HL-60/S4 treated with phorbol 12-myristate 13-acetate at 8.2 ng/mL for 4 days and 3 days (cell line): ENCODE results near the gene RAET1L.
"Not testable (repeated sequence)": the region's sequence is repeated elsewhere in the genome, so short reads cannot be mapped to it uniquely, and the experiment has no call there.

Source experiments
- in situ Hi-C: fragments of 300-500 bp; cut with MboI; formaldehyde crosslinking; loops from 2 replicates; pipeline ENCODE4 v1.15.0; 2022; ENCODE audit warnings: low sequenced_read_pairs

Gene RAET1L

DNA sequence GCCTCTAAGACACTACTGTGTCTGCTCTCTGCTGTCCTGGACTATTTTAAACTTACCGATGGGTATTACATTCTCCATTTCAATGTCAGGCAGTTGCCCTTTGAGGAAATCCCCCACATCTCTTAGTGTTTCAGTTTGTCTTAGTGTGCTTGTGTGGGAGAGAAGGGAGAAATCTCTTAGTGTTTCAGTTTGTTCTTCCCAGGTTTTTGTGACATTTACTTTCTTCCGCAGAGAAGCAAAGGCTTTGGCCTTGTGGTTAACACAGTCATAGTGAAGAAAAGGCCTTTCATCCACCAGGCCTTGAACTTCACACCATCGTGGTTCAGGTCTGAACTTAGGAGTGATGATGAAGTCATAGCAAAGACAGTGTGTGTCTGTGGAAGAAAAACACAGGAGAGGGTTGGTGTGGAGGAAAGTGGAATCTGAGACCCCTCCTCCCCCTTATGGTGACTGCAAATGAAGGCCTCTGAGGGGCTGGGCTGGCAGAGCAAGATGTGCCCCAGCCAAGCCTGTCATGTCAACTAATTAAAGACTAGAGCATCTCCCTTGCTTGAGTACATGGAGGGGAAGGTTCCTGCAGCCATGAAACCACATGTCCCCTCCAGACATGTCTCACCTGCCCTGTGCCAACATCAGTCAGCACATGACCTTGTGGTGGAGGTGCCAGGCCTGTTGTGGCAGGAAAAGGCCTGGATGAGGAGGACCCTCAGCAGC, 23.9 kb downstream of the RAET1L start:
- in situ Hi-C loops: loop anchor here (25.0 kb wide), 1 partner anchor 164 kb away; no protein-coding TSS in a partner anchor

DNA sequence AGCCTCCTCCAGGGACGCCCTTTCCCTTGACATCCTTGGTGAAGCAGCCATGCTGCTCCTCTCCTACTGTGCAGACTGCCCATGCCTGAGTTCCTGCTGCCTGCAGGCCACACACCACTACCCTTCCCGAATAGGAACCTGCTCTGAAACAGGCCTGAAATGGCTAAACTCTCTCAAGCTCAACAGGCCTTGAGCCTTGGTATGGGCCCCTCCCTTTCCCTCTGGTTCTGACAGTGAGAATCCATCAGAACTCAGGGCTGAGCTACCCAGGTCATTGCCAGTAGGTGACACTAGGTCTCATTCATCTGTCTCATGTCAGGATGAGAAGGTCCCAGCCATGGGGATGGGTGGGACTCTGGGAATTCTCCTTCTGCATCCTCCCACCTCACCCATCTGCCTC, 25.7 kb downstream of the RAET1L start:
- in situ Hi-C loops: loop anchor here (25.0 kb wide), 1 partner anchor 162 kb away; no protein-coding TSS in a partner anchor

DNA sequence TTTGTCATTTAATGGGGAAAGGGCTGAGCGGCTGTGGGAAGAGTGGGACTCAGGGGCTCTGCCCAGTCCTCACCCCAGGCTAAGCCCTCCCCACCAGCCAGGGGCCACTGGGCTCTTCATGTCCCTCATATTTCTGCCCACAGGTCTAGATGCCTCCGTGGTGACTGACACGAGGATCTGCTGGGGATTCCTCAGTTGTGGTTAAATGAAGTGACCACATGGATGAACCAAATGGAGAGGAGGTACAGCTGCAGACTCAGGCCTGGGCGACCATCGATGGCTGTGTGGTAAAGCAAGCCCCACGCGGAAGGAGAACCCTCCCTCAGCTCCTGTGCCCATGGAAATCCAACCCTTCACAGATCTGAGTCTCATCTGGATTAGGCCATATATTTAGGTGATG, 29.4 kb downstream of the RAET1L start:
- in situ Hi-C loops: no loop called here

DNA sequence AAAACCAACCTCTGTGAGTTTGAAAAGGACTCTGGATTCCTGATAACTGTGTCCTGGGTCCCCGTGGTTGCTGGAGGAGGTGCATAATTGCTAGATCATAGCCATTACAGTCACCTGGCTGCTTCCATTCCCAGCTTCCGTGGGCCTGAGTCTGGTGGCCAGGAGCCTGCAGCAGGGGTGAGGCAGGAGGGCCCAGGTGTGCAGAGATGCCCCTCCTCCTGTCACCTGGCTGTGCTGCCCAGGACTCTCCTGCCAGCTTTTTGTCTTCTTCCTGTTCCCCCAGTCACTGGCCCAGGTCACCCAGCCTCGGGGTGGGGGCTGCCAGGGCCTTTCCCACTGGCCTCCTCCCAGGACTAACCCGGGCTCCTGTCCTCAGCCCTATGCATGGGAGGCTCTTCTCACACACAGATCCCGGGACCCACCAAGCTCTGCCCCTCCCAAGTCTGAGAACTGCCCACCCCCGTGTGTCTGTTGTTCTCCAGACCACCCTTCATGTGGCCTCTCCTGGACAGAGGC, 30.0 kb downstream of the RAET1L start:
- in situ Hi-C loops: no loop called here

DNA sequence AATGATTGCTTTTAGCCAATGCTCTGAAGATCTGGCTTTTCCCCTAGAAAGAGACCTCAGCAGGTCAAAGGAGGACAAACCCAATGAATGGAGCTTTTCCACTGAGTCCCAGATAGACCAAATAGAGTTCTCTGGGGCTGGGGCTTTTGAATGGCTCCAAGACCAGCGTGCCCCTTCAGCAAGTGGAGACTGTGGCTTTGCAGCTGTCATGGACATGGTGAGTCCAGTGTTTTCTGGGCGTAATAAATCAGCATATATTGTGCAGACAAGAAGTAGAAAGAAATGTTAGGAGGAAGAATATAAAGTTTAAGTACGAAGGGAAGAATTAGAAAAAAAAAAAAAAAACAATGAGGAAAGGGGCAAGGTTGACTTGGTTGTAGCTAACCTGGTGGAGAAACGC, 33.5 kb downstream of the RAET1L start:
- in situ Hi-C loops: no loop called here

DNA sequence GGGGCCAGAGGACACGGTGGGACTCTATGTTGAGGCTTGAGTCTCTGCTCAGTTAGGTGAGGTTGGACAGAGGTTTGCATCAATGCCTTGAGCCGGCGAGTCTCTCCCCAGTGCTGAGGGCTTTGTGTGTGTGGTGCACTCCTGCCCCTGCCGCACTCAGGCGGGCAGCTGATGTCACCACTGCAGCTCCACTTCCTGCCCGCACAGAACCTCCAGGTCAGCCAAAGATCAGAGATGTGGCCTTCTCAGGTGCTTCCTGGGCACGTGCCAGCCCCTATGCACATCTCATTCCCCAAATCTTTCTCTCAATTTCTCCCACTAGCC, 33.9 kb downstream of the RAET1L start:
- in situ Hi-C loops: not testable (repeated sequence)

DNA sequence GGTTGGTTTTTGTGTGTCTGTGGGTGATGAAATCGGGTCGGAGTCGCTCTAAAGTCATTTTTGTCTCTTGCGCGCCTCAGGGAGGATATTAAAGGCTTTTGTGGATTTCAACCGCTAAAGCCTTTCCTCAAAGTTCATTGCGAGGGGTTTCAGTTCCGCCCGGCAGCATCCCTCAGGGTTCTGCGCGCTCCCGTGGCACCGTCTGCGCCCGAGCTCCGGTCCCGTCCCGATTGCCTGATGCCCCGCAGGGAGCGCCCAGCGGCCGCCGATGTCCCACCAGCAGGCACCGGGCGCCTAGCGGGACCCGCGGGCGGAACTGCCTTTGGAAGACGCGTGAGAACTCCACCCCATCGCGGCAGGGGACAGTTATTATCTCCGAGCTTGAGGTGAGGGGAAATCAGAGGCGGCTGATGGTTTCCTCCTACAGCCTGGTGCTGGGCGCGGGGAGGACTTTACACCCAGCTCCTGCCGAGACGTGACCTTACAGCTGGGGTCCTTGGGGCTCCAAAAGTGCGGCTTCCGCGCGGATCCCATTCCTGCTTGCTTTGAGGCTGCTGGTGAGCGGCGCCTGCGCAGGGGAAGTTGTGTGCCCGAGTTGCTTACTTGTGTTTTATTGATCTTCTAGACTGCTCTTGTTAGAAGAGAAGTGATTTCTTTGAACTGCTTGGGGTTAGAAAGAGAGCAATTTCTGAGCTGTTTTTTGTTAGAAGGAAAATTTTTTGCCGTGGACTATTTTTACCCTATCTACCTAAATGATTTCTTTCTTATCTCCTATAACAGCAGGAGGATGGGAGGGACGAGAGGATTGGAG, 34.5 kb downstream of the RAET1L start:
- in situ Hi-C loops: no loop called here

DNA sequence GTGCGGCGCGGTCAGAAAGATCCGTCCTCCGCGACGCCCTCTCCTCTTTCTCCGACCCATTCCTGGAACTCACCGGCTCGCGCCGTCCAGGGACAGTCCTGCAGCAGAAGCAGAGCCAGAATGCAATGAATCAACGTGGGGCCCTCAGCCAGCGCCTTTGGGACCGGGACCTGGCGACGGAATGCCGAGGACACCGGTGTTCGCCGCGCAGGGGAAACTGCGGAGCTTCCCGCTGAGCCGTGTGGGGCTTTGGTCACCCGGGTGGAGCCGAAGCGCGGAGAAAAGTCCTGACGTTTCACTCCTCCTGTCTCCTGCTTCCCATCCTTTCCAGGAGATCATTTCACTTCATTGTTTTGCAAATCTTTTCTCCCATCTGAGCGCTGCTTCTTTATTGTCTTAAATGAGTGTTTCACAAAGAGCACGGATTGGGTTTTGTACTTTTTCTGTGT, 35.1 kb downstream of the RAET1L start:
- in situ Hi-C loops: no loop called here

DNA sequence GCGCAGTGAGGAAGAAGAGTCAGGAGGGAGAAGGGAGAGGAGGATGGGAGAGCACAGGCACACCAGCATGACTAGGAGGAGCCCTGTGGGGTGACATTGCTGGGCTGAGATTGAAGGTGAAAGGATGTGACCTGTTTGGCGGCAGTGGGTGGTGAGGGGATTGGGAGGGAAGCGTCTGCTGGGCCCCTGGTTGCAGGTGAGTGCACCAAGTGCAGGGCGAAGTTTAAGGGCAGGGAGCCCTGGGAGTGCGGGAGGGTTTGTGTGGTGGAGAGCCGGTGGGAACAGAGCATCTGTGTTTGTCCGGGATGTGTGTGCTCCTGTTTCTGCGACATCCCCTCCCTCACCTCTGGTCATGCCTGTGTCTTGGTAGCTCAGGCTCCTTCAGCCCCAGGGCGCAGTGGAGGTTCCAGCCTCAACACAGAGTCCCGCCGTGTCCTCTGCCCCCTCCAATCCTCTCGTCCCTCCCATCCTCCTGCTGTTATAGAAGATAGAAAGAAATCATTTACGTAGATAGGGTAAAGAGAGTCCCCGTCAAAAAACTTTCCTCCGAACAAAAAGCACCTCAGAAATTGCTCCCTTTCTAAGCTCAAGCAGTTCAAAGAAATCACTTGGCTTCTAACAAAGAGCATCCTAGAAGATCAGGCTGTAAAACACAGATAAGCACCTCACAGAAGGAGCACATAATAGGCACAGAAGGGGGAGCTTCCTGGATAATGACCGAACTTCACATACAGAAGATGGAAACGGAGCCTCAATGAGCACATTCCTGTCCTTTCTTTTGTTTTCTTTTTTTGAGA, 36.6 kb downstream of the RAET1L start:
- in situ Hi-C loops: no loop called here

DNA sequence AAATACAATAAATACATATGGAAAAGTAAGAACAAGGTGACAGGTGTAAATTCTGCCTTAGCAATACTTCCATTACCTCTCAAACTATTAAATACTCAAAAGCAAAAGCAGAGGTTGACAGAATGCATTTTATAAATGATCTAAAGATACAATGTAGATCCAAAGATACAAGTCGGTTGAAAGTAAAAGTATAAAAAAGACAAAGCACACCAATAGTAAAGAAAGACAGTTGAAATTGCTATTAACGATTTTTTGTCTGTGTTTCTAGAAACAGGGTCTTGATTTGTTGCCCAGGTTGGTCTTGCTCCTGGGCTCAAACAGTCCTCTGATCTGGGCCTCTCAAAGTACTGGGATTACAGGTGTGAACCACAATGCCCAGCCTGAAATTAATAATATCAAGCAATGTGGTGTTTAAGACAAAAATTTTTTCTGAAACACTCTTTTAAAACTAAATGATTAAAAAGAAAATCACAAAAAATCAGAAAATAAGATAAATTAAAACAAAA, 37.7 kb downstream of the RAET1L start:
- in situ Hi-C loops: no loop called here

DNA sequence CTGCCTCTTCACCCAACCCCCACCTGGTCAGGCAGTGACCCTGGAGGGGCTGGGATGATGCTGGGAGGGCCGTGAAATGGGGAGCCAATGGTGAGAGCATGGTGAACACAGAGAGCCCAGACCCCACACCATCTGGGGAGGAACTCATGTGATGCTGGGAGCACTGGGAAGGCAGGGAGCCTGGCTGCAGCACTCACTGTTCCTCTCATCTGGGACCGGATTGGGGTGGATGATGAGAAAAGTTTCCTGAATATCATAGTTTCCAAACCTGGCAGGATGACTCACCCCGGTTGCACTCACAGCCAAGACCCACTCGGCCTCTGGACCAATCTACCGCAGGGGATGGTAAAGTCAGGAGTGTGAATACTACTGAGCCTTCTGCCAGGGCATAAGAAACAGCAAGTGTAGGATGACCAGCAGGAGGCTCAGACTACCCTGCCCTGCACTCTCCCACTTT, 39.8 kb downstream of the RAET1L start:
- in situ Hi-C loops: no loop called here

DNA sequence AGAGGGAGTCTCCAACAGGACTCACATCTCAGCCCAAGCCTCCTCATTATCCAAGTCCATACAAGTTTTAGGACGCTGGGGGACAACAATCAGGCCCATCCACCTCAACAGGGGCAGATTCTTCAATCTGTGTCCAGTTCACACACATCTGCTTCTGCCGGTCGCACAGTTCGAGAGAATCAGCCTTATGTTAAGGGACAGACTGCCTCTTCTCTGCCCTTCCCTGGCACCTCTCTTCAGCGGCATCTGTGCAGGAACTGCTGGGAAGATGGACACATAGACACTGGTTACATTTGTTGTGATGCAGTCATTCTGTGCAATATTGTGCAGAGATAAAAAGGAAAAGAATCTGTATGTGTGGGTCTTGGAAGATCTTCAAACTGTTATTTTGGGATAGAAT, 40.6 kb downstream of the RAET1L start:
- in situ Hi-C loops: no loop called here

DNA sequence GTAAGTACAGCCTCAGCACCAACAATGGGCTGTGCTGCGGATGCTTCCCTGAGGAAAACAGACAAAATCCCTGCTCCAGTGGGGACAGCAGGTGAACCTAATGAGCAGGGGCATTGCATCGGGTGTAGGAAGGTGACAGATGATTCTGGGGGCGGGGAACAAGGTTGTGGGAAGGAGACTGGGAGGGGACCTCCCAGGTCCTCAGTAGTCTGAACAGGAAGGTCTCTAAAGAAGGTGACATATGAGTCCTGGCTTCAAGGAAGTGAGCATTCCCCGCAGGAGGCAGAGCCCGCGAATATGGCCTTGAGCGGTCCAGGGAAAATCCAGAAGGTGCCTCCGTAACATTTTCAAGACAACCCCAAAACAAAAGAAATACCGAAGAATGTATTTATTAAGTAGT, 42.2 kb downstream of the RAET1L start:
- in situ Hi-C loops: no loop called here

DNA sequence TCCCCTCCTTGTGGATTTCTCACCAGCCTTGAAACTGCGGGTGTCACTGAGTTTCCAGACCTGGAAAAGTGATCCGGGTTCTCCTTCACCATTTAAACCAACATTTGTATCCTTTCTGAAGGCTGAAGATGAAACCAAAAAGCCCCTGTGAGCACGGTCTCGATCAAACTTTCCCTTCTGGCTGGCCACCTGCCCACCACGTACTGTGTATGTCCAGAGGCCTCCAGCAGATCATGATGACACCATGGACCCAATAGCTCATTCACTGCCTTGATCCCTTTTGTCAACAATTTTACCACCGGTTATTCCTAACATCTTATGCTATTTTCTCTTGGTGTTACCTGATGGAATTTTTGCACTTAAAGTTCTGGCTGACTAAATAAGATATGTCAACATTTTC, 46.0 kb downstream of the RAET1L start:
- in situ Hi-C loops: no loop called here

DNA sequence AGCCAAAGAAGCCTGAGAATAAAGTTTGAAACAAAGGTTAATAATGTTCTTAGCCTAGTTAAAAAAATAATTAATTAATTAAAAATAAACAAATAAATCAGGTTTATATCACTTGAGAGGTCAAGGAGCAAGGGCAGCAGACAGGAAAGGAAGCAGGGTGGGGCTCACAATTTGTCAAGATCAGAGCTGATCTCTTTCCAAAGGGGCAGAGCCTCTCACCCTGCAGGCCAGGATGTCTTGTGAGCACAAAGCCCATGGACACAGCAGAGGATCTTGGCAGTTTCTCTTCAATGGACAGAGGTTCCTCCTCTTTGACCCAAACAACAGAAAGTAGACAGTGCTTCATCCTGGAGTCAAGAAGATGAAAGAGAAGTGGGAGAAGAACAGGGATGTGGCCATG, 46.7 kb downstream of the RAET1L start:
- in situ Hi-C loops: no loop called here

DNA sequence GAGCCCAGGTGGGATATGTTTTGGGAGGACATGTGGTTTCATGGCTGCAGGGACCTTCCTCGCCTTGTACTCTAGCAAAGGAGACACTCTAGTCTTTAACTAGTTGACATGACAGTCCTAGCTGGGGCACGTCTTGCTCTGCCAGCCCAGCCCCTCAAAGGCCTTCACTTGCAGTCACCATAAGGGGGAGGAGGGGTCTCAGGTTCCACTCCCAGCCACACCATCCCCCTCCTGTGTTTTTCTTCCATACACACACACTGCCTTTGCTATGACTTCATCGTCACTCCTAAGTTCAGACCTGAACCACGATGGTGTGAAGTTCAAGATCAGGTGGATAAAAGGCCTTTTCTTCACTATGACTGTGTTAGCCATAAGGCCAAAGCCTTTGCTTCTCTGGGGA, 48.1 kb downstream of the RAET1L start:
- in situ Hi-C loops: no loop called here

DNA sequence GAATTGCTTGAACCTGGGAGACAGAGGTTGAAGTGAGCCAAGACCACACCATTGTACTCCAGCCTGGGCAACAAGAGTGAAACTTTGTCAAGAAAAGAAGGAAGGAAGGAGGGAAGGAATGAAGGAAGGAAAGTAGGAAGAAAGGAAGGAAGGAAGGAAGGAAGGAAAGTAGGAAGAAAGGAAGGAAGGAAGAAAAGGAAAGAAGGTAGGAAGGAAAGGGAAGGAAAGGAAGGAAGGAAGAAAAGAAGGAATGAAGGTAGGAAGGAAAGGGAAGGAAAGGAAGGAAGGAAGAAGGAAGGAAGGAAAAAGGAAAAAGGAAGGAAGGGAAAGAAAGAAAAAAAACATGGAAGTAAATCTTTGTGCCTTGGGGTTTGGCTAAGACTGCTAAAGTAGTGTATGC, 49.9 kb downstream of the RAET1L start:
- in situ Hi-C loops: no loop called here

DNA sequence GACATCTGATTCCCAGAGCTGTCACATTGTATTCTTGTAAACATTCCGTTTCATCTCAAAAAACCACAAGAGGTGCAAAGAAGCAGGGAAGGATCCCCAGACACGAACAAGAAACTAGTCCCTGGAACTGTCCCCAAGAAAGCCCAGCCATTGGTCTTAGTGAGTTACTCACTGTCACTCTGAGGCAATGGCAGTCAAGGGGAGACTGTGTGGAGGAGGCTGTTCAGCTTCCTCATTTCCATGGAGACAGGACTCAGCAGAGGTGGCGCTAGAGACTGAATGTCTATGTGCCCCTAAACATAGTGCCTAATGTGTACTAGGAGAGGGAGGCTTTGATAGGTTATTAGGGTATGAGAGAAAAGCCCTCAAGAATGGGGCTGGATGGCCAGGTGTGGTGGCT, 50.5 kb downstream of the RAET1L start:
- in situ Hi-C loops: no loop called here

DNA sequence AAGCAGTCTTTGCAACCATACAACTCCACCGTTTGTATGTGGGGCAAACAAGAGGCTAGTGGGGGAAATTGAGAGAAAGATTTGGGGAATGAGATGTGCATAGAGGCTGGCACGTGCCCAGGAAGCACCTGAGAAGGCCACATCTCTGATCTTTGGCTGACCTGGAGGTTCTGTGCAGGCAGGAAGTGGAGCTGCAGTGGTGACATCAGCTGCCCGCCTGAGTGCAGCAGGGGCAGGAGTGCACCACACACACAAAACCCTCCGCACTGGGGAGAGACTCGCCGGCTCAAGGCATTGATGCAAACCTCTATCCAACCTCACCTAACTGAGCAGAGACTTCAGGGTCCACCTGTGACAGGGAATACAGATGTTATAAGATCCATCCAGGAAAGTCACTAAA, 50.9 kb downstream of the RAET1L start:
- in situ Hi-C loops: not testable (repeated sequence)

DNA sequence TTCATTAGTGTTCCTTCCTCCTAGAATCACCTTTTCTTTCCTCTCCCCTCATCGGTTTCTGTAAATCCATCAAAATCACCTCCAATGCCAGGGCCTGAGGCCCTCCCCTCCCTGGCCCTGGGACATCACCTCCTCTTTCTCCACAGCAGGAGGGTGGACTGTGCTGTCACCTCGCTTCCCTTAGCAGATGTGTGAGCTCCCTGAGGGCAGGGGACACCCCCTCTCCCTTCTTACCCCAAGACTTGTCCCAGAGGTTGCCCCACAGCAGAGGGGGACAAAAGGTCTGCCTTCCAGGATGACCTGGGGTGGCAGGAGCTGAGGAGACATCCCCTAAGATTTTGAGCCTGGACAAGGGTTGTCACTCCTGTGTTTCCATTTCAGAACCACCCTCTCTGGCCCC, 55.7 kb downstream of the RAET1L start:
- in situ Hi-C loops: no loop called here

DNA sequence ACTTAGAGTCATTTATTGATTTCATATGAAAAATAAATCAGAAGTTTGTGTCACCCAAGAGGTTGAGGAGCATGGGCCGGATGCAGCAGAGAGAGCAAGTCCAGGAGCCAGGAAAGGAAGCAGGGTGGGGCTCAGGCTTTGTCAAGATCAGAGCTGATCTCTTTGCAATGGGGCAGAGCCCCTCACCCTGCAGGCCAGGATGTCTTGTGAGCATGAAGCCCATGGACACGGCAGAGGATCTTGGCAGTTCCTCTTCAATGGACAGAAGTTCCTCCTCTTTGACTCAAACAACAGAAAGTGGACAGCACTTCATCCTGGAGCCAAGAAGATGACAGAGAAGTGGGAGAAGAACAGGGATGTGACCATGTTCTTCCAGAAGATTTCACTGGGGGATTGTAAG, 56.4 kb downstream of the RAET1L start:
- in situ Hi-C loops: not testable (repeated sequence)
